Choroid plexus epithelial cell (primary cell): ENCODE data around the gene PDIK1L.

Experiments used
- DNase-seq: peaks from one replicate; pipeline ENCODE4 v3.0.0-alpha.2; 2010; ENCODE audit warnings: low read depth
- H3K4me3 ChIP-seq: 2 replicates; pipeline ENCODE4 v1.5.1; 2011; ENCODE audit warnings: low read depth, mild to moderate bottlenecking, control low read depth, low read length, moderate library complexity
- TF ChIP-seq, protein P1 (sequence below): conservative IDR thresholded peaks from 2 replicates; pipeline ENCODE4 v1.5.1; 2011; ENCODE audit warnings: low read depth, mild to moderate bottlenecking, control low read depth, inconsistent platforms, low read length, moderate library complexity

The PDIK1L gene

DNA sequence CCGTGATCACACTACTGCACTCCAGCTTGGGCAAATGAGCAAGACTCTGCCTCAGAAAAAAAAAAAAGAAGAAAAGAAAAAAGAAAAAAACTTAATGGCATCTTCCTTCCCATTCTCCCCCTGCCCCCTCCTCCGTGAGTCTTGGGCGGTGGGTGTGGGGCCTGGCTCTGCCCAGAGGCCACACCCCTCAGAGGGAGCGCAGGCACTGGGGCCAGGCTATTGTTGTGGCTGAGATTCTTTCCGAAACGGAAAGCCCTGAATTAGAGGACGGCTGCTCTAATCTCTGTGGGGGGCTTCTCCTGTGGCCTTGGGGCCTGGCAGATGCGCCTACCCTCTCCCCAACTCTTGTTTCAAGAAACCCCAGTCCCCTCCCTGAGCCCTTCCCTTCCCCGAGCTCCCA is 43.1 kb downstream of the PDIK1L start:
- DNase-seq, result no peak
- no peak overlapping the region for H3K4me3 ChIP-seq
- TF ChIP-seq, protein P1, sequence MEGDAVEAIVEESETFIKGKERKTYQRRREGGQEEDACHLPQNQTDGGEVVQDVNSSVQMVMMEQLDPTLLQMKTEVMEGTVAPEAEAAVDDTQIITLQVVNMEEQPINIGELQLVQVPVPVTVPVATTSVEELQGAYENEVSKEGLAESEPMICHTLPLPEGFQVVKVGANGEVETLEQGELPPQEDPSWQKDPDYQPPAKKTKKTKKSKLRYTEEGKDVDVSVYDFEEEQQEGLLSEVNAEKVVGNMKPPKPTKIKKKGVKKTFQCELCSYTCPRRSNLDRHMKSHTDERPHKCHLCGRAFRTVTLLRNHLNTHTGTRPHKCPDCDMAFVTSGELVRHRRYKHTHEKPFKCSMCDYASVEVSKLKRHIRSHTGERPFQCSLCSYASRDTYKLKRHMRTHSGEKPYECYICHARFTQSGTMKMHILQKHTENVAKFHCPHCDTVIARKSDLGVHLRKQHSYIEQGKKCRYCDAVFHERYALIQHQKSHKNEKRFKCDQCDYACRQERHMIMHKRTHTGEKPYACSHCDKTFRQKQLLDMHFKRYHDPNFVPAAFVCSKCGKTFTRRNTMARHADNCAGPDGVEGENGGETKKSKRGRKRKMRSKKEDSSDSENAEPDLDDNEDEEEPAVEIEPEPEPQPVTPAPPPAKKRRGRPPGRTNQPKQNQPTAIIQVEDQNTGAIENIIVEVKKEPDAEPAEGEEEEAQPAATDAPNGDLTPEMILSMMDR, result no peak

DNA sequence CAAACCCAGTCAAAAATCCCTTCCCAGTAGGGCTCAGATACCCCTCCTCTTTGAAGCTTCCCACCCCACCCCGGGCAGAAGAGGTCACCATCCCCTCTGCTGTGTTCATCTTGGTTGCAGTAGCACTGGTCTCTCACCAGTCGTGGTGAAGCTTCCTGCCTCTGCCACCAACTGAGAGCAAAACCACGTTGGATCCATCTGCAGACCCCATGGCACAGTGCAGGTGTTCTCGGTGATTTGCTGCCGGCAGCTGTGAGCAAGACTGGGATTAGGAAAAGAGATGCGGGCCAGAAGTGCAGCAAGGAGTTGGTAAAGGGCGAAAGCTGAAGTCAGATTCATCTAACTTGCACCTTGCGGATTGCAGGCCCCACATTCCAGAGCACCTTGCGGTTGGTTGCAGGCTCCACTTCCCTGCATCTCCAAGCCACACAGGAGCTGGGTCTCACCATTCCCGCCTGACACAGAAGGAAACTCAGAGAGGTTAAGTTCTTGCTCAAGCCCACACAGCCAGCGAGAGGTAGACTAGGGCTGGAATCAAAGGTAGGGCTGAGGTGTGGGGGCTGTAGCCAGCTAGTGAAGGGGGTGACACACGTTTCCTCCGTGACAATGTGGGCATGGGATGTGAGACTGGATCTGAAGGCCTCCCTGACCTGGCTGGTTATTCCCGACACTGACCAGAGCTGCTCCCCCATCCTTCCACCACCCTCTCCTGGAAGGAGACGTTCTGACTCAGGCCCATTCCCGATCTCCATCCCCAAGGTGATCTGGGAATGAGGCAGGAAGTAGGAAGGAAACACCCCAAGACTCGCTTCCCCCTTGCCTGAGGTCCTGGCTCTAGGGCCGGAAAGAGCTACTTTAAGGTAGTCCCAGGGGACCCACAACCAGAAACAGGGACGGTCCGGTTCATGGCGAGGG is 44.0 kb downstream of the PDIK1L start:
- TF ChIP-seq, protein P1, result no peak
- no peak for DNase-seq
- no peak overlapping the region for H3K4me3 ChIP-seq

DNA sequence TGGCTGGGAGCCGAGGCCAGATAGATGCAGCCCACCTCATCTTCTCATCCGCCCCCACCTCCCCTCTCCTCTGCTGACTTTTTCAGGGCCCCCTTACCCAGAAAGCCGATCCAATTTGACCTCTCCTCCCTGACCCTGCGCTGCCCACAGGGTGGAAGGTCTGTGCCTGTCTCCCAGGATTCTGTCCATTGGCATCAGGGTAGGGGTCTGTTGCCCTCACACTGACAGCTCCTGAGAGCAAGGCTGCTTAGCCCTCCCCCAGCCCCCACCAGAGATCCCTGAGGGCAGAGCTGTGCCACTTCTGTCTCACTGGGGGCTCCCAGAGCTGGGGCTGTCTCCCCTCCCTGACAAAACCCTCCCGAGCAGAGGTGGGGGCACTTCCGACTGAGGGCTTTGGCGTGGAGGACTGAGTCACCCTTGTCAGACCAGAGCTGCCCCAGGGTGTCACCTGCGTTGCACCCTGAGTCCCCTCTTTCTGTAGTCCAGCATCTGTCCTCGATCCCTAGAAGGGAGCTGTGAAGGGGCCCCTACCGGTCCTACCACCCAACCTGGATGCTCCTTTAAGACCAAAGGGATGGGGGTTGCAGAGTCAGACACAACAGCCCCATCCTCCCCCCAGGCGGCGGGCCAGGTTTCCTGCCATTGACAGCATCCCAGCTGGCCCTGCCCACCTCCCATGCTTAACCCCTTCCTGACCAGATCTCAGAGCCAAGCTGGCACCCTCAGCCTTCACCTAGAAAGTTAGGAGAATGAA is 44.8 kb downstream of the PDIK1L start:
- TF ChIP-seq, protein P1, result no peak
- no peak for DNase-seq
- H3K4me3 ChIP-seq, result no peak overlapping the region

DNA sequence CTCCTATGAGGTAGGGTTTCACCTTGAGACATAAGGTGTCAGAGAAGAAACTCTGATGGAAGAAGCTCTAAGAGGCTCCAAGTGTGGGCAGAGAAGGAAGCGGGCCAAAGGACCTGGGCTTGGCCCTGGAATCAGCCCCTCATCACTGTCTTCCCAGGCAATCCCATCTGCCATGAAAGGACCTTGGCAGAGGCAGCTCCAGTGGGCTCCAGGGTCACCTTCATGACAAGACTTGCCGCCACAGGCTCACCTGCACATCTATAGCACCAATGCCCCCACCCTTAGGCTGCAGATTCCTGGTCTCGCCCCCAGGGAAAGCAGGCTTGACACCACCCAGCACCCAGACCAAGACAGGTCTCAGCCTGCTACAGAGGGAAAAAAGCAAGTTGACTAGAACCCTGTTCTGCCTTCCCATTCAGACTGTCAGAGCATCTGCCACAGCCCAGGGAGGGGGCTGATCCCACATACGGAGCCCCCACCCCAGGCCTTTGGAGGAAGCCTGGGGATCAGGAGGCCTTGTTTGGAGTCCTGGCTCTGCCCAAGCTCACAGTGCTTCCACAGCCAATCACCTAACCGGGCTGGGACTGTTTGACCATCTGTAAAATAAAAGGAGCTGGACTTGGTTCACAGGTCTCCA is 46.8 kb downstream of the PDIK1L start:
- TF ChIP-seq, protein P1, result no peak
- H3K4me3 ChIP-seq, result no peak overlapping the region
- no peak for DNase-seq

DNA sequence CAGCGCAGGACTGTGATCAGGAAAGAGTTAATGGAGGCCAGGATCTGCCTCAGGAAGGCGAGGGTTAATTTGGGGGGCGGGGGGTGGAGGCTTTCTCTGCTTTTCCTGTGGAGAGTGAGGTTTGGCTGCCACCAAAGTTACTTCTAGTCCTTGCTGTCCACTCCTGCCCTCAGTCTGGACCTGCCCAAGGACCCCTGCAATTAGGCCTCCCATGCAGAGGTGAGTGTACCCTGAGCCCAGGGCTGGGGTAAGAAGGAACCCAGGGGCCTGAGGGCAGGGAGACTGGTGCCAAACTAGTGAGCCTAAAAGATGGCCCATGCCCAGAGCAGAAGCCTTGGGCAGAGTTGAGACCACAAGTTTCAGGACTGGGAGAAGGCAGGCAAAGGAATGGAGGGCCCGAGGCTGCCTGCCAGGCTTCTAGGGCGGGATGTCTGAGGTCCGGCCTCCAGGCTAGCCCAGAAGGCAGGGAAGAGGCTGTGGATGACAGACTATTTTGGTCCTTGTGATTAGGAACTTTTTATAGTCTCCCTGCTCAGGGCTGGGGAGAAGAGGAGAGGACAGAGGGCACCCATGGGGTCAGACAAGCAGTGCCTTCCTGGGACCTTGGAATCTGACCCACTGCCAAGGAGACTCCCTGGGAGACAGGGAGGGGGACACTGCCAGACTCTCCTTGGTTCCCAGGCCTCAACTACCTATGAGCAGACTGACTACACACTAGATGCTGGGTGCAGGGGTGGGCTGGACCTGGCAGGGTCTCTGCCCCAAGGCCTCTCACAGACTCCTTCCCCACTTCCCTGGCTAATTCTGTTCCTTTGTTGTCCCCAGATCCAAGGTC is 47.5 kb downstream of the PDIK1L start, which contains the start of gene FAM110D:
FAM110D (plus strand) TSS at position 172 of the 835 bp plus-strand sequence. CDS start 2,213 bp downstream, outside the sequence.
- TF ChIP-seq, protein P1, result no peak
- no peak within 1 kb of the TSS for H3K4me3 ChIP-seq
- DNase-seq, result no peak

DNA sequence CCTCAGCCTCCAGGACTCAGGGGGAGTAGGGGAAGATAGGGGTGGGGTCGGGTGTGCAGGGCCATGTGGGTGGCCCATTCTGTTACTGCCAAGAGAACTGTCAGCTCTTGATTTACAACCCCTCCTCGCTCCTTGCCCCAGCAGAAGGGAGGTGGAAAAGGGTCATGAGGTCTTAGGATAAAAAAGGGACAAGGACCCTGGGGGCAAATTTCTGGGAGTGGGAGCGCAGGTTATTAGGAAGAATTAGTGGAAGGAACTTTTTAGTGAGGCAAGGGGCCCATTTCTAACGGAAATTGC is 48.1 kb downstream of the PDIK1L start:
- DNase-seq, result no peak
- TF ChIP-seq, protein P1, result no peak

More for the DNA sequence above, 48.1 kb downstream of the PDIK1L start:
- no peak overlapping the region for H3K4me3 ChIP-seq
